ENCODE data around the gene SF3A1.

- no peak for TF ChIP-seq TAF1 (IDR thresholded peaks at IDR 0.05; ENCODE audit: borderline replicate concordance, low read depth, low read length)
- 0 out of 2 replicates have a peak, but pooled peaks have one; percentile 23 for TF ChIP-seq POLR2A (IDR thresholded peaks at IDR 0.05; ENCODE audit: low read depth, low read length)
Observed at GRCh38 chr22:30340911-30341685, 15.6 kb downstream of the SF3A1 start.

Measured in GM12892 (cell line).